Measurements from ENCODE around the gene SYCP2.

DNA sequence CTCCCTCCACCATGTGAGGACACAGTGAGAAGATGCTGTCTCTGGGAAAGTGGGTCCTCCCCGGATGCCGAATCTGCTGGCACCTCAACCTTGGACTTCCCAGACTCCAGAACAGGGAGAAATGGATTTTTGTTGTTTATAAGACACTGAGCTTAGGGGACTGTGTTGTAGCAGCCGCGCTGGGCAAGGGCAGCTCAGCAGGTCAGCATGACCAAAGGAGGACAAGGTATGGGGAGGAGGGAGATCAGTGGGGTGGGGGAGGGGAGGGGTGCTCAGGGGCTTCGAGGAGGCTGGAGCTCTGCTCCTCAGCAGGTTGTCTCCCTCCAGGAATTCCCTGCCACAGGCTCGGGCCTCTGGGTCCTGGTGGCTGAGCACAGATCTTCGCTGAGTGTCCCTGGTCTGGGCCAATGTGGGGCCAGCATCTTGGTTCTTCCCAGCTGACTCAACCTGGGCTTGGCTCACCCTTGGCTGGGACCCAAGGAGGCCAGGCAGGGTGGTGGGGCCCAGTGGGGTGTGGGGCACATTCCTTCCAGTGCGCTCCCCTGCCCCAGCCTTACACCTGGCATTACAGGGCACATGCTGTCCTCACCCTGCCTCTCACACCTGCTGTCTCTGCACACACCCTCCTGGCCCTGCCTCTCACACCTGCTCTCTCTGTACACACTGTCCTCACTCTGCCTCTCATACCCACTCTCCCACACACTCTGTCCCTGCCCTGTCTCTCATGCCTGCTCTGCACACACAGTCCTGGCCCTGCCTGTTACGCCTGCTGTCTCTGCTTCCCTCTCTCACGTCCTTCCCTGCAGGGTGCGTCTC, 107.3 kb downstream of the SYCP2 start:
- no peak for TF ChIP-seq EZH2 (IDR thresholded peaks at IDR 0.05)
- no peak for TF ChIP-seq CTCF (IDR thresholded peaks at IDR 0.05)

All from neural progenitor cell (in vitro differentiated cells).